HFF-Myc (cell line): ENCODE data around the gene POLR2M.

ENCODE experiments used
- DNase-seq: peaks from one replicate; pipeline ENCODE4 v3.0.0-alpha.2; 2011; ENCODE audit warnings: low read depth; ENCODE audit errors: extremely low read depth
- H3K4me3 ChIP-seq: replicated peaks from 2 replicates; pipeline ENCODE4 v1.5.1; 2011; ENCODE audit warnings: low read depth, mild to moderate bottlenecking, control low read depth, low read length
- CTCF ChIP-seq: IDR thresholded peaks from 2 replicates; pipeline ENCODE4 v1.5.1; 2012; ENCODE audit warnings: mild to moderate bottlenecking, low read depth, low read length, control low read depth; ENCODE audit errors: missing control alignments

POLR2M gene

GRCh38 chr15:57740048-57740447 is 33.5 kb downstream of the POLR2M start:
- no peak for DNase-seq
- no peak overlapping the region for H3K4me3 ChIP-seq
- no peak for TF ChIP-seq CTCF

GRCh38 chr15:57741089-57741488 is 34.6 kb downstream of the POLR2M start:
- no peak for DNase-seq
- no peak for TF ChIP-seq CTCF

GRCh38 chr15:57743424-57743823 is 36.9 kb downstream of the POLR2M start:
- DNase-seq: no peak
- TF ChIP-seq CTCF: no peak

More at GRCh38 chr15:57741089-57741488, 34.6 kb downstream of the POLR2M start:
- no peak overlapping the region for H3K4me3 ChIP-seq

GRCh38 chr15:57746786-57747185 is 40.3 kb downstream of the POLR2M start:
- TF ChIP-seq CTCF: no peak
- no peak overlapping the region for H3K4me3 ChIP-seq
- DNase-seq: no peak

More at GRCh38 chr15:57743424-57743823, 36.9 kb downstream of the POLR2M start:
- no peak overlapping the region for H3K4me3 ChIP-seq

- no peak for DNase-seq
- H3K4me3 ChIP-seq: no peak overlapping the region
- TF ChIP-seq CTCF: no peak
Measured at GRCh38 chr15:57747206-57747896, 40.8 kb downstream of the POLR2M start.

GRCh38 chr15:57751177-57751800 is 44.8 kb downstream of the POLR2M start:
- peak; percentile 67 for TF ChIP-seq CTCF
- no peak overlapping the region for H3K4me3 ChIP-seq
- peak; percentile 41 for DNase-seq
